Stomach (tissue), 4 donors: Measurements from ENCODE around the gene EIF4EBP2.

Experiments
- CTCF ChIP-seq, 7 experiments: fragments of 450-650 bp in 4 of 7; fragments of 200-600 bp in 3 of 7; sonication (generic) in 3 of 7; IDR thresholded peaks; one replicate each; pipeline ENCODE4 v1.5.1; 2016 to 2019; ENCODE audit warnings: antibody characterized with exemption in 7 of 7, control low read depth in 2 of 7, mild to moderate bottlenecking in 1 of 7
- EP300 ChIP-seq: sonication (generic); formaldehyde crosslinking; IDR thresholded peaks from one replicate; pipeline ENCODE4 v1.6.1; 2017; ENCODE audit warnings: antibody characterized with exemption
- POLR2AphosphoS5 ChIP-seq, 3 donors: sonication (generic); formaldehyde crosslinking; IDR thresholded peaks; one replicate each; pipeline ENCODE4 v1.6.1; 2016; ENCODE audit warnings: antibody characterized with exemption in 3 of 3

GRCh38 chr10:70432101-70432500 lies 28.2 kb downstream of the EIF4EBP2 start:
- no peak for TF ChIP-seq CTCF (IDR thresholded peaks at IDR 0.05)
- TF ChIP-seq POLR2AphosphoS5 (IDR thresholded peaks at IDR 0.05): no peak
- no peak for TF ChIP-seq EP300
